CD4-positive, alpha-beta memory T cell (primary cell): Measurements from ENCODE around the gene C3orf52. TPM values are rescaled to one million over a fixed set of nuclear protein-coding genes. Genes with fewer than 3 reads are reported as not detected.

ENCODE experiments used
- CTCF ChIA-PET: fragments of 350-600 bp; sonication (Branson Sonifier 250); formaldehyde crosslinking; loops from one replicate; lab custom pipeline; 2021; ENCODE audit warnings: inconsistent platforms; ENCODE audit not compliant: partially characterized antibody; lab: Charles Lee
- POLR2A ChIA-PET: fragments of 350-600 bp; sonication (Branson Sonifier 250); formaldehyde crosslinking; loops from one replicate; lab custom pipeline; 2021; ENCODE audit not compliant: partially characterized antibody; lab: Charles Lee
- DNase-seq, 5 donors: peaks; one replicate each; pipeline versions ENCODE4 v3.0.0 to v3.0.0-alpha.2; 2020 to 2022; ENCODE audit warnings: mixed read lengths in 1 of 5
- H3K27ac ChIP-seq: one replicate; pipeline ENCODE4 v1.7.0; 2013; ENCODE audit warnings: low read depth, low read length
- H3K27me3 ChIP-seq: 2 replicates; pipeline ENCODE4 v1.7.0; 2013; ENCODE audit warnings: mild to moderate bottlenecking, low read length, moderate library complexity; ENCODE audit not compliant: insufficient read depth
- H3K36me3 ChIP-seq: 2 replicates; pipeline ENCODE4 v1.7.0; 2013; ENCODE audit warnings: mild to moderate bottlenecking, low read length, moderate library complexity; ENCODE audit not compliant: insufficient read depth
- H3K4me1 ChIP-seq: 2 replicates; pipeline ENCODE4 v1.7.0; 2013; ENCODE audit warnings: mild to moderate bottlenecking, low read length, moderate library complexity; ENCODE audit not compliant: insufficient read depth
- H3K4me3 ChIP-seq, 2 donors: one replicate each; pipeline ENCODE4 v1.7.0; 2013; ENCODE audit warnings: low read length in 2 of 2, mild to moderate bottlenecking in 1 of 2
- H3K9me3 ChIP-seq, 2 donors: one replicate each; pipeline ENCODE4 v1.7.0; 2013; ENCODE audit warnings: low read length in 2 of 2, control low read depth in 1 of 2; ENCODE audit not compliant: control insufficient read depth in 1 of 2
- H3K27ac Mint-ChIP-seq, 7 donors: one replicate each; pipeline ENCODE4 v1.8.0; 2020 to 2021; ENCODE audit warnings: mixed read lengths in 7 of 7, mild to moderate bottlenecking in 6 of 7, inconsistent platforms in 3 of 7, moderate library complexity in 3 of 7
- H3K27me3 Mint-ChIP-seq, 2 donors: one replicate each; pipeline ENCODE4 v1.8.0; 2020 to 2021; ENCODE audit warnings: mixed read lengths in 2 of 2
- H3K36me3 Mint-ChIP-seq, 2 donors: one replicate each; pipeline ENCODE4 v1.8.0; 2020 to 2021; ENCODE audit warnings: mixed read lengths in 2 of 2, inconsistent platforms in 1 of 2, mild to moderate bottlenecking in 1 of 2
- H3K4me1 Mint-ChIP-seq, 4 donors: one replicate each; pipeline ENCODE4 v1.8.0; 2020 to 2021; ENCODE audit warnings: mixed read lengths in 4 of 4, mild to moderate bottlenecking in 1 of 4
- H3K4me3 Mint-ChIP-seq, 8 donors: one replicate each; pipeline ENCODE4 v1.8.0; 2020 to 2021; ENCODE audit warnings: mixed read lengths in 8 of 8, mild to moderate bottlenecking in 7 of 8, moderate library complexity in 6 of 8, inconsistent platforms in 3 of 8
- H3K9me3 Mint-ChIP-seq, 8 donors: one replicate each; pipeline ENCODE4 v1.8.0; 2020 to 2021; ENCODE audit warnings: mixed read lengths in 8 of 8, mild to moderate bottlenecking in 5 of 8, inconsistent platforms in 3 of 8, moderate library complexity in 1 of 8
- intact Hi-C: fragments of 100-400 bp; cut with micrococcal nuclease; formaldehyde crosslinking; loops from one replicate; pipeline ENCODE4 v1.15.1; 2023
- polyA plus RNA-seq, 2 donors: library from polyadenylated mRNA; unstranded; fragments of 300-500 nt; fragmentation: Illumina TruSeq; gene quantifications; one replicate each; pipeline ENCODE4 v1.2.3, GENCODE V29; 2021
- total RNA-seq, 2 experiments: library from RNA; stranded (reverse); gene quantifications; one replicate each; pipeline ENCODE4 v1.2.3, GENCODE V29; 2021

Gene C3orf52
- total and polyA plus RNA-seq, 4 experiments from 2014 or later, result 0.47 to 2.3 (median 2.0) TPM

DNA sequence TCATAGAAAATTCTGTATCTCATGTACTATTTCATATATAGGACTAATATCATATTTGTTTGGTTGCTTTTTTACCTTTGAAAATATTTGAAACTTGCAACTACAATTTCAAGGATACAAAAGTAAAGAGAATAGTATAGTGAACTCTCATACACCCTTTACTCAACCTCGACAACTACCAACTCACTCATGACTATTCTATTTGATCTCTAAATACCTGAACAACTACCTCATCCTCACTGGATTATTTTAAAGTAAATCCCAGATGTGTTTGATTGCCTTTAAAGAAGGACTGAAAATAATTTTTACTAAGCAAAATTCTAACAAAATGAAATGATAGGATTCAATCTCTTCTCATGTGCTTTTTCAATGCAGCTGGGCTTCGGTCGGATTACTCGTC lies 39.6 kb upstream of the C3orf52 start:
- Mint-ChIP-seq H3K27me3 (peaks cover under 1 to 3% of the 10 kb centered on the region in 2 donors), H3K4me3 (no peak overlapping the region), H3K9me3 (peaks cover 0 to 2% (median 0%) of the 10 kb centered on the region in 8 donors), H3K4me1 (no peaks in the 10 kb centered on the region), H3K27ac (no peak overlapping the region), H3K36me3 (no peaks in the 10 kb centered on the region)
- Histone ChIP-seq H3K4me3 (no peak overlapping the region), H3K4me1 (no peaks in the 10 kb centered on the region), H3K9me3 (no peaks in the 10 kb centered on the region), H3K36me3 (no peaks in the 10 kb centered on the region), H3K27me3 (no peaks in the 10 kb centered on the region), H3K27ac (no peak overlapping the region)
- POLR2A ChIA-PET, result no interaction called here
- CTCF ChIA-PET, result interaction anchor here (1.0 to 1.1 kb wide), 2 partner anchors 57 to 65 kb away, joined by 3 to 5 read pairs; no protein-coding TSS in a partner anchor
- intact Hi-C loops, result no loop called here
- no peak for DNase-seq

GRCh38 chr3:112047264-112047663 lies 38.9 kb upstream of the C3orf52 start:
- ChIA-PET POLR2A (no interaction called here), CTCF (no interaction called here)
- intact Hi-C loops, result no loop called here
- DNase-seq, result no peak
- Histone ChIP-seq H3K9me3 (no peaks in the 10 kb centered on the region), H3K27me3 (no peaks in the 10 kb centered on the region), H3K4me1 (no peaks in the 10 kb centered on the region), H3K4me3 (no peak overlapping the region), H3K27ac (no peak overlapping the region), H3K36me3 (no peaks in the 10 kb centered on the region)
- no peaks in the 10 kb centered on the region for H3K4me1 Mint-ChIP-seq
- H3K36me3 Mint-ChIP-seq, result no peaks in the 10 kb centered on the region
- no peak overlapping the region for H3K27ac Mint-ChIP-seq
- H3K9me3 Mint-ChIP-seq, result peaks cover 0 to 2% (median 0%) of the 10 kb centered on the region in 8 donors
- no peak overlapping the region for H3K4me3 Mint-ChIP-seq
- H3K27me3 Mint-ChIP-seq, result peaks cover 3 to 4% of the 10 kb centered on the region in 2 donors

DNA sequence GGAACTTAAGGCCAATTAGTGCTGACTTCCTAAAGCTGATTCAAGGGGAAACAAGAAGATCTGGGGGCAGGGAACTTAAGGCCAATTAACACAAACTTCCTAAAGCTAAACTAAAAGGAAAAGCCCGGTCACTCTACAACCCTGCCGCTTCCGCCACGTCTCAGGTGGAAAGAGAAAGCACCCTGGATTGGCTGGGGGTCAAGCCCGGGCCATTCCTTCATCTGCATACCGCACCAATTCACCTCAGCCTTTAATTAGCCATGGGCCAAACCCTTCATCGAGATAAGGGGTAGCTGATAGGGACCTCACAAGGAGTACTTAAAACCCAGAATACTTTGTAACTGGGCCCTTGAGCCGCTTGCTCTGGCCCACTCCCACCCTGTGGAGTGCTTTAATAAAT lies 37.3 kb upstream of the C3orf52 start:
- H3K4me3 Mint-ChIP-seq, result peak overlapping the region in 1 of 8 donors; percentile 15
- H3K36me3 Mint-ChIP-seq, result no peaks in the 10 kb centered on the region
- peaks cover 0 to 2% (median 0%) of the 10 kb centered on the region in 8 donors for H3K9me3 Mint-ChIP-seq
- no peak for DNase-seq
- POLR2A ChIA-PET, result no interaction called here
- H3K4me1 Mint-ChIP-seq, result no peaks in the 10 kb centered on the region
- Histone ChIP-seq H3K9me3 (no peaks in the 10 kb centered on the region), H3K36me3 (no peaks in the 10 kb centered on the region), H3K4me3 (no peak overlapping the region), H3K27me3 (no peaks in the 10 kb centered on the region), H3K27ac (no peak overlapping the region), H3K4me1 (no peaks in the 10 kb centered on the region)
- CTCF ChIA-PET, result interaction anchor here (1.2 kb wide), 1 partner anchor 8 kb away, joined by 3 read pairs; no protein-coding TSS in a partner anchor
- peaks cover 4 to 5% of the 10 kb centered on the region in 2 donors for H3K27me3 Mint-ChIP-seq
- H3K27ac Mint-ChIP-seq, result no peak overlapping the region
- intact Hi-C loops, result no loop called here

DNA sequence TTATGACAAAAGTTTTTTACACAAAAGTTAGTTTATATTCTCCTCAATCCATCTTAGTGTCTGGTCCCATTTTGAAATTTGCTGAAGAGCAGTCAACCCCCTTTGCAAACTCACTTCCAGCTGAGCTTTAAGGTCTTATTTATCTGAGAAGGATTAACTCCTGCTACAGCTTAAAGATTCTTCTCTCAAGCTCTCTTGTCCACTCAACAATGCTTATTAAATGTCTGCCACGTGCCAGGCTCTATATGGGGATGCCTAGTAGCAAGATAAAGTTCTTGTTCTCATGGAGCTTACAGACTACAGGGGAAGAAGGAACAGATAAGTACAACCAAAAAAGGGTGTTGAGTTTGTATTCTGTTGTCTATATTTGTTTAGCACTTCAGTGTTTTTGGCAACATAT lies 33.0 kb upstream of the C3orf52 start:
- POLR2A ChIA-PET, result no interaction called here
- H3K27ac Mint-ChIP-seq, result no peak overlapping the region
- peaks cover 4 to 12% (median 5%) of the 10 kb centered on the region in 4 donors for H3K4me1 Mint-ChIP-seq
- no peaks in the 10 kb centered on the region for H3K36me3 ChIP-seq
- H3K4me3 Mint-ChIP-seq, result no peak overlapping the region
- CTCF ChIA-PET, result interaction anchor here (1.5 to 3.6 kb wide), 2 partner anchors 10 to 14 kb away, joined by 3 to 43 read pairs; no protein-coding TSS in a partner anchor
- H3K9me3 Mint-ChIP-seq, result peaks cover 0 to 2% (median 0%) of the 10 kb centered on the region in 8 donors
- no peaks in the 10 kb centered on the region for H3K9me3 ChIP-seq
- no peak overlapping the region for H3K4me3 ChIP-seq
- H3K4me1 ChIP-seq, result no peaks in the 10 kb centered on the region
- no peaks in the 10 kb centered on the region for H3K27me3 ChIP-seq
- no peak overlapping the region for H3K27ac ChIP-seq
- H3K36me3 Mint-ChIP-seq, result no peaks in the 10 kb centered on the region
- no peak for DNase-seq
- peaks cover 4 to 18% of the 10 kb centered on the region in 2 donors for H3K27me3 Mint-ChIP-seq
- intact Hi-C loops, result no loop called here

DNA sequence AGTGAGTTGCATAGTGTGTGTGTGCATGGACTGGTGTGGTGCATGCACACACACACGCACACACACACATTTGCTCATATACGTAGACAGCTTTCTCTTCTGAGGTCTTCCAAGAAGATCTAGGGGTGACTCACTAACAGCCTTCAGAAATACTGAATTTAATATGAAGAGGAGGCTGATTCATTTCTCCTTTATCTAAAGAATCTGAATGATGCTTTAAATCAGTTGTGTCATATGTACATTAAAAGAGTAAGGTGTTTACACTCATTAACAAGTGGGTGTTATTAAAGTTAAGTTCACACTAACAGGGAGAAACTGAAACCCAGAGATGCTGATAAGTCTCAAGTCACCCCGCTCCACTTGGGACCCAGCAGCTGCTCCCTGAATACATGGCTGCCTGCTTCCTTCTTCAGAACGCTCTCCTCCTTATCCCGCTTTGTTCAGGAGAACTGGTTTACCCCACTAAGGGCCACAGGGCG lies 29.7 kb upstream of the C3orf52 start:
- POLR2A ChIA-PET, result interaction anchor here (0.6 kb wide), 1 partner anchor 11 kb away, joined by 3 read pairs; no protein-coding TSS in a partner anchor
- intact Hi-C loops, result no loop called here
- no peak for DNase-seq
- peaks cover 0 to 4% (median 1%) of the 10 kb centered on the region in 8 donors for H3K9me3 Mint-ChIP-seq
- Histone ChIP-seq H3K36me3 (no peaks in the 10 kb centered on the region), H3K4me1 (no peaks in the 10 kb centered on the region), H3K9me3 (no peaks in the 10 kb centered on the region), H3K27ac (no peak overlapping the region), H3K27me3 (no peaks in the 10 kb centered on the region), H3K4me3 (no peak overlapping the region)
- H3K36me3 Mint-ChIP-seq, result no peaks in the 10 kb centered on the region
- H3K27me3 Mint-ChIP-seq, result peaks cover 2 to 21% of the 10 kb centered on the region in 2 donors
- no peak overlapping the region for H3K27ac Mint-ChIP-seq
- peak overlapping the region in 3 of 8 donors; percentile 3 to 53 (median 34) for H3K4me3 Mint-ChIP-seq
- H3K4me1 Mint-ChIP-seq, result peaks cover 4 to 12% (median 5%) of the 10 kb centered on the region in 4 donors
- CTCF ChIA-PET, result interaction anchor here (2.2 kb wide), 1 partner anchor 13 kb away, joined by 11 read pairs; no protein-coding TSS in a partner anchor

DNA sequence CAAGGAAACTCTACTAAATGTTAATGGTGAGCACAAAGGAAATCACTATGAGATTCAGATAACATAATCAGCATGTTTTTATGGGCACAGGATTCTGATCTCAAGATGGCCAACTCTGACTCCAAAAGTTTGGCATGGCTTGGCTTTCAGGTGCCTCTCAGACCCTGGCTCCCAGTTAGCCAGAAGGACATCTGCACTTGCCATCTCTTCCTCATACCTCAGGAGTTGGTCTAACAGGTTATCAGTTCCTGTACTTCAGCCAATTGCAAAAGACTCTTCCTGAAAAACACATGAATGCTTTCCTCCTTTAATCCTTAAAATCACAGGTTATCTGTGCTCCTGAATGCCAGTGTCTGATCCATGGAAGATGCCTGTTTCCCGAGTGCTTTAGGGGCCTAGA lies 26.7 kb upstream of the C3orf52 start:
- Histone ChIP-seq H3K27me3 (no peaks in the 10 kb centered on the region), H3K27ac (no peak overlapping the region), H3K9me3 (no peaks in the 10 kb centered on the region), H3K4me1 (no peaks in the 10 kb centered on the region), H3K4me3 (no peak overlapping the region), H3K36me3 (no peaks in the 10 kb centered on the region)
- no peak for DNase-seq
- H3K27ac Mint-ChIP-seq, result no peak overlapping the region
- H3K4me3 Mint-ChIP-seq, result no peak overlapping the region
- H3K36me3 Mint-ChIP-seq, result no peaks in the 10 kb centered on the region
- peaks cover 0 to 11% of the 10 kb centered on the region in 2 donors for H3K27me3 Mint-ChIP-seq
- peaks cover 4 to 12% (median 5%) of the 10 kb centered on the region in 4 donors for H3K4me1 Mint-ChIP-seq
- CTCF ChIA-PET, result no interaction called here
- intact Hi-C loops, result no loop called here
- H3K9me3 Mint-ChIP-seq, result peaks cover 0 to 4% (median 1%) of the 10 kb centered on the region in 8 donors
- POLR2A ChIA-PET, result no interaction called here

DNA sequence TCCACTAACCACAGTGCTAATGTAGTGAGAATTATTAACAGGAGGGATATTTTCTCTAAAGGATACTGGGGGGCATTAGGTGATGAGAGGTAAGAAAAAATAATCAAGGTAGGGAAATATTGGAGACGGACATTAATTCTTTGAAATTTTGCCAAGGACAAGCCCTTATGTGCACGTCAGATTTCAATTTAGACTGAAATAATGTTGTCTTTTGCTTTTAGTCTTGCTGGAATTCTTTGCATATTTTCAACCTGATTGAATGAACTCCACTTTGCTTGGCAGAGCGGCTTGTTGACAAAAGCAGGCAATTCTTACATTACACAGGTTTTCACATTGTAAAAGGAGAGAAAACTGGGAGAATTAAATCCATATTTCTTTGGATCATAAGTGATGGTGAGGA lies 25.0 kb upstream of the C3orf52 start:
- CTCF ChIA-PET, result no interaction called here
- DNase-seq, result no peak
- intact Hi-C loops, result no loop called here
- peaks cover 4 to 12% (median 5%) of the 10 kb centered on the region in 4 donors for H3K4me1 Mint-ChIP-seq
- Histone ChIP-seq H3K27me3 (no peaks in the 10 kb centered on the region), H3K4me3 (no peak overlapping the region), H3K9me3 (no peaks in the 10 kb centered on the region), H3K4me1 (no peaks in the 10 kb centered on the region), H3K36me3 (no peaks in the 10 kb centered on the region), H3K27ac (no peak overlapping the region)
- H3K9me3 Mint-ChIP-seq, result peaks cover 0 to 4% (median 1%) of the 10 kb centered on the region in 8 donors
- peaks cover 0 to 11% of the 10 kb centered on the region in 2 donors for H3K27me3 Mint-ChIP-seq
- H3K4me3 Mint-ChIP-seq, result no peak overlapping the region
- POLR2A ChIA-PET, result no interaction called here
- H3K27ac Mint-ChIP-seq, result no peak overlapping the region
- no peaks in the 10 kb centered on the region for H3K36me3 Mint-ChIP-seq
